Measurements from ENCODE around the gene EPS8L3. TPM values are rescaled to one million over a fixed set of nuclear protein-coding genes. Genes with fewer than 3 reads are reported as not detected.

Gene EPS8L3
- total RNA-seq, 1 experiment from 2014 or later, result 0.17 TPM

DNA sequence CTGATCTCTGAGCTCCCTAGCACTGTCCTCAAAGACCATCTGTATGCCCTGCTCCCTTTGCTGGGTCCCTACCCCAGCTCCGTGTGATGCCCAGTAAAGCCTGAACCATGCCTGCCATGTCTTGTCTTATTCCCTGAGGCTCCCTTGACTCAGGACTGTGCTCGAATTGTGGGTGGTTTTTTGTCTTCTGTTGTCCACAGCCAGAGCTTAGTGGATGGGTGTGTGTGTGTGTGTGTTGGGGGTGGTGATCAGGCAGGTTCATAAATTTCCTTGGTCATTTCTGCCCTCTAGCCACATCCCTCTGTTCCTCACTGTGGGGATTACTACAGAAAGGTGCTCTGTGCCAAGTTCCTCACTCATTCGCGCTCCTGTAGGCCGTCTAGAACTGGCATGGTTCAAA, 46.0 kb downstream of the EPS8L3 start:
- ChIA-PET CTCF (interaction anchor here (0.6 to 2.5 kb wide), 6 partner anchors 32 to 267 kb away, joined by 3 to 15 read pairs (median 4); partner anchors contain the start of gene AHCYL1), POLR2A (no interaction called here)
- H3K4me1 Mint-ChIP-seq, result no peaks in the 10 kb centered on the region
- no peaks in the 10 kb centered on the region for H3K36me3 Mint-ChIP-seq
- ATAC-seq (no peak), DNase-seq (ENCODE audit: low spot score) (no peak)
- H3K27me3 Mint-ChIP-seq (ENCODE audit: low read depth), result no peaks in the 10 kb centered on the region; the same call in 1 of the 2 replicates
- no peak overlapping the region for H3K4me3 Mint-ChIP-seq
- TF ChIP-seq ZNF317 (CRISPR knock-in tag; IDR thresholded peaks at IDR 0.05; ENCODE audit: borderline replicate concordance, low read depth), result no peak
- TF ChIP-seq, protein P1, sequence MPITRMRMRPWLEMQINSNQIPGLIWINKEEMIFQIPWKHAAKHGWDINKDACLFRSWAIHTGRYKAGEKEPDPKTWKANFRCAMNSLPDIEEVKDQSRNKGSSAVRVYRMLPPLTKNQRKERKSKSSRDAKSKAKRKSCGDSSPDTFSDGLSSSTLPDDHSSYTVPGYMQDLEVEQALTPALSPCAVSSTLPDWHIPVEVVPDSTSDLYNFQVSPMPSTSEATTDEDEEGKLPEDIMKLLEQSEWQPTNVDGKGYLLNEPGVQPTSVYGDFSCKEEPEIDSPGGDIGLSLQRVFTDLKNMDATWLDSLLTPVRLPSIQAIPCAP (CRISPR knock-in tag; IDR thresholded peaks at IDR 0.05), result no peak
- no peak for TF ChIP-seq SMAD4 (CRISPR knock-in tag; IDR thresholded peaks at IDR 0.05)
- no peak for TF ChIP-seq E2F5 (CRISPR knock-in tag; IDR thresholded peaks at IDR 0.05)
- TF ChIP-seq, protein P2, sequence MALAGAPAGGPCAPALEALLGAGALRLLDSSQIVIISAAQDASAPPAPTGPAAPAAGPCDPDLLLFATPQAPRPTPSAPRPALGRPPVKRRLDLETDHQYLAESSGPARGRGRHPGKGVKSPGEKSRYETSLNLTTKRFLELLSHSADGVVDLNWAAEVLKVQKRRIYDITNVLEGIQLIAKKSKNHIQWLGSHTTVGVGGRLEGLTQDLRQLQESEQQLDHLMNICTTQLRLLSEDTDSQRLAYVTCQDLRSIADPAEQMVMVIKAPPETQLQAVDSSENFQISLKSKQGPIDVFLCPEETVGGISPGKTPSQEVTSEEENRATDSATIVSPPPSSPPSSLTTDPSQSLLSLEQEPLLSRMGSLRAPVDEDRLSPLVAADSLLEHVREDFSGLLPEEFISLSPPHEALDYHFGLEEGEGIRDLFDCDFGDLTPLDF (CRISPR knock-in tag; IDR thresholded peaks at IDR 0.05), result no peak
- no peak for TF ChIP-seq FOXK1 (CRISPR knock-in tag; IDR thresholded peaks at IDR 0.05)
- no peak for TF ChIP-seq GTF2I (CRISPR knock-in tag; conservative IDR thresholded peaks at IDR 0.05)
- no peak for TF ChIP-seq SMAD3 (CRISPR knock-in tag; IDR thresholded peaks at IDR 0.05; ENCODE audit: borderline replicate concordance)
- TF ChIP-seq OVOL2 (CRISPR knock-in tag; IDR thresholded peaks at IDR 0.05; ENCODE audit: borderline replicate concordance), result no peak
- TF ChIP-seq, protein P3, sequence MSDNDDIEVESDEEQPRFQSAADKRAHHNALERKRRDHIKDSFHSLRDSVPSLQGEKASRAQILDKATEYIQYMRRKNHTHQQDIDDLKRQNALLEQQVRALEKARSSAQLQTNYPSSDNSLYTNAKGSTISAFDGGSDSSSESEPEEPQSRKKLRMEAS (CRISPR knock-in tag; IDR thresholded peaks at IDR 0.05), result no peak
- TF ChIP-seq, protein P4, sequence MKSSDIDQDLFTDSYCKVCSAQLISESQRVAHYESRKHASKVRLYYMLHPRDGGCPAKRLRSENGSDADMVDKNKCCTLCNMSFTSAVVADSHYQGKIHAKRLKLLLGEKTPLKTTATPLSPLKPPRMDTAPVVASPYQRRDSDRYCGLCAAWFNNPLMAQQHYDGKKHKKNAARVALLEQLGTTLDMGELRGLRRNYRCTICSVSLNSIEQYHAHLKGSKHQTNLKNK (CRISPR knock-in tag; IDR thresholded peaks at IDR 0.05), result no peak
- TF ChIP-seq ETV6 (CRISPR knock-in tag; IDR thresholded peaks at IDR 0.05), result no peak
- TF ChIP-seq ZNF219 (CRISPR knock-in tag; IDR thresholded peaks at IDR 0.05; ENCODE audit: borderline replicate concordance), result no peak
- no peak overlapping the region for H3K27ac Mint-ChIP-seq
- peaks cover 7% of the 10 kb centered on the region for H3K9me3 Mint-ChIP-seq

DNA sequence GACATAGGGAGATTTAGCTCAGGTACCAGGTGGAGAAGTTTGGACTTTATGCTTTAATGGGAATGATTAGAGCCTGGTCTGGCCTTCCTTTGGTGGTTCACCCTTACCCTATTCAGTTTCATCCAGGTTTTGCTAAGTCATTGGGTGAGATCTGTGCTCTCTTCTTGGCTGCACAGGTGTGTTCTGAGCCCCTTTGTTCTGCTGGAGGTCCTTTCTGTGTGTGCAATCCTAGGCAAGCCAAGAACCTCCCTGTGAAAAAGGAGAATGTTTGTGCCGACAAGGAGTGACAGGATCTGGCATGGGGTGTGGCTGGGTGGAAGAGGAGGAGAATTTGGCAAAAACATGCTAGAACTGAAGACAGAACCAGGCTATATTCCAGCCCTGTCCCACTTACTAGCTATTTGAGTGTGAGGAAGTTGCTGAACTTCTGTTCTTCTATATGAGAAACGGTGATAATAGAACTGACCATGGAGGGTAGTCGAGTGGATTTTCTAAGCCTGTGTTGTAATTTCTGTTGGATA, 47.1 kb downstream of the EPS8L3 start:
- Mint-ChIP-seq H3K4me3 (no peak overlapping the region), H3K4me1 (no peaks in the 10 kb centered on the region), H3K27me3 (ENCODE audit: low read depth) (no peaks in the 10 kb centered on the region; the same call in 1 of the 2 replicates), H3K27ac (no peak overlapping the region), H3K36me3 (no peaks in the 10 kb centered on the region), H3K9me3 (no peaks in the 10 kb centered on the region)
- DNase-seq (ENCODE audit: low spot score) (no peak), ATAC-seq (no peak)
- ChIA-PET POLR2A (no interaction called here), CTCF (interaction anchor here (1.9 to 2.5 kb wide), 2 partner anchors 58 to 76 kb away, joined by 13 to 15 read pairs; no protein-coding TSS in a partner anchor)
- TF ChIP-seq, protein P5, sequence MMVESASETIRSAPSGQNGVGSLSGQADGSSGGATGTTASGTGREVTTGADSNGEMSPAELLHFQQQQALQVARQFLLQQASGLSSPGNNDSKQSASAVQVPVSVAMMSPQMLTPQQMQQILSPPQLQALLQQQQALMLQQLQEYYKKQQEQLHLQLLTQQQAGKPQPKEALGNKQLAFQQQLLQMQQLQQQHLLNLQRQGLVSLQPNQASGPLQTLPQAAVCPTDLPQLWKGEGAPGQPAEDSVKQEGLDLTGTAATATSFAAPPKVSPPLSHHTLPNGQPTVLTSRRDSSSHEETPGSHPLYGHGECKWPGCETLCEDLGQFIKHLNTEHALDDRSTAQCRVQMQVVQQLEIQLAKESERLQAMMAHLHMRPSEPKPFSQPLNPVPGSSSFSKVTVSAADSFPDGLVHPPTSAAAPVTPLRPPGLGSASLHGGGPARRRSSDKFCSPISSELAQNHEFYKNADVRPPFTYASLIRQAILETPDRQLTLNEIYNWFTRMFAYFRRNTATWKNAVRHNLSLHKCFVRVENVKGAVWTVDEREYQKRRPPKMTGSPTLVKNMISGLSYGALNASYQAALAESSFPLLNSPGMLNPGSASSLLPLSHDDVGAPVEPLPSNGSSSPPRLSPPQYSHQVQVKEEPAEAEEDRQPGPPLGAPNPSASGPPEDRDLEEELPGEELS (CRISPR knock-in tag; IDR thresholded peaks at IDR 0.05), result no peak
- no peak for TF ChIP-seq ZNF532 (CRISPR knock-in tag; IDR thresholded peaks at IDR 0.05; ENCODE audit: borderline replicate concordance)
- TF ChIP-seq GTF2I (CRISPR knock-in tag; conservative IDR thresholded peaks at IDR 0.05), result no peak
- no peak for TF ChIP-seq PRRX2 (CRISPR knock-in tag; IDR thresholded peaks at IDR 0.05)
- TF ChIP-seq ETV6 (CRISPR knock-in tag; IDR thresholded peaks at IDR 0.05), result no peak
- TF ChIP-seq, protein P2 (CRISPR knock-in tag; IDR thresholded peaks at IDR 0.05), result no peak
- TF ChIP-seq SMAD3 (CRISPR knock-in tag; IDR thresholded peaks at IDR 0.05; ENCODE audit: borderline replicate concordance), result no peak
- TF ChIP-seq PREB (CRISPR knock-in tag; IDR thresholded peaks at IDR 0.05; ENCODE audit: borderline replicate concordance), result no peak
- no peak for TF ChIP-seq ZNF121 (CRISPR knock-in tag; IDR thresholded peaks at IDR 0.05)
- TF ChIP-seq, protein P6, sequence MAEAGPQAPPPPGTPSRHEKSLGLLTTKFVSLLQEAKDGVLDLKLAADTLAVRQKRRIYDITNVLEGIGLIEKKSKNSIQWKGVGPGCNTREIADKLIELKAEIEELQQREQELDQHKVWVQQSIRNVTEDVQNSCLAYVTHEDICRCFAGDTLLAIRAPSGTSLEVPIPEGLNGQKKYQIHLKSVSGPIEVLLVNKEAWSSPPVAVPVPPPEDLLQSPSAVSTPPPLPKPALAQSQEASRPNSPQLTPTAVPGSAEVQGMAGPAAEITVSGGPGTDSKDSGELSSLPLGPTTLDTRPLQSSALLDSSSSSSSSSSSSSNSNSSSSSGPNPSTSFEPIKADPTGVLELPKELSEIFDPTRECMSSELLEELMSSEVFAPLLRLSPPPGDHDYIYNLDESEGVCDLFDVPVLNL (CRISPR knock-in tag; IDR thresholded peaks at IDR 0.05; ENCODE audit: borderline replicate concordance, low read depth), result no peak
- no peak for TF ChIP-seq GABPB1 (CRISPR knock-in tag; IDR thresholded peaks at IDR 0.05)
